ENCODE results near the gene IGFN1.
A peak's percentile ranks its signal among the peaks of the same experiment; 100 is the strongest.
"Not testable (repeated sequence)": the region's sequence is repeated elsewhere in the genome, so short reads cannot be mapped to it uniquely, and the experiment has no call there.

The IGFN1 gene

GRCh38 chr1:201190624-201191051, at the start of gene IGFN1:
TSS of gene IGFN1 (plus strand) at chr1:201190824. CDS start at chr1:201193294, 2,470 bp downstream.
- no peak for FAIRE-seq

GRCh38 chr1:201140941-201141260, 49.7 kb upstream of the IGFN1 start:
- FAIRE-seq, result no peak

GRCh38 chr1:201141418-201141817, 49.2 kb upstream of the IGFN1 start:
- no peak for FAIRE-seq

GRCh38 chr1:201142011-201142848, 48.4 kb upstream of the IGFN1 start:
- no peak for FAIRE-seq

GRCh38 chr1:201142849-201143725, 47.5 kb upstream of the IGFN1 start:
- no peak for FAIRE-seq

GRCh38 chr1:201143726-201144635, 46.6 kb upstream of the IGFN1 start:
- FAIRE-seq, result no peak

GRCh38 chr1:201144701-201145100, 45.9 kb upstream of the IGFN1 start:
- no peak for FAIRE-seq

- FAIRE-seq, result no peak
These were observed 45.5 kb upstream of the IGFN1 start for GRCh38 chr1:201145132-201145531.

GRCh38 chr1:201145816-201146215, 44.8 kb upstream of the IGFN1 start:
- no peak for FAIRE-seq

- no peak for FAIRE-seq
These were observed 43.8 kb upstream of the IGFN1 start for GRCh38 chr1:201146626-201147390.

- no peak for FAIRE-seq
These were observed 43.1 kb upstream of the IGFN1 start for GRCh38 chr1:201147396-201148015.

GRCh38 chr1:201149400-201149799, 41.2 kb upstream of the IGFN1 start:
- FAIRE-seq, result no peak

GRCh38 chr1:201153474-201154388, 36.9 kb upstream of the IGFN1 start:
- FAIRE-seq, result no peak

- peak; percentile 3 for FAIRE-seq
These were observed 36.0 kb upstream of the IGFN1 start, which contains the start of gene TMEM9 for GRCh38 chr1:201154389-201155165. TSS of gene TMEM9 (minus strand) at chr1:201154474. CDS start at chr1:201153923, 551 bp downstream.

- FAIRE-seq, result no peak
These were observed 35.3 kb upstream of the IGFN1 start for GRCh38 chr1:201155354-201155753.

GRCh38 chr1:201156346-201156745, 34.3 kb upstream of the IGFN1 start:
- no peak for FAIRE-seq

- no peak for FAIRE-seq
These were observed 33.8 kb upstream of the IGFN1 start for GRCh38 chr1:201156819-201157218.

GRCh38 chr1:201157949-201158348, 32.7 kb upstream of the IGFN1 start:
- no peak for FAIRE-seq

- FAIRE-seq, result not testable (repeated sequence)
These were observed 27.6 kb upstream of the IGFN1 start for GRCh38 chr1:201163036-201163435.

Measured in A204.1 (cell line).